ENCODE data around the gene VEGFA. TPM values are rescaled to one million over a fixed set of nuclear protein-coding genes. Genes with fewer than 3 reads are reported as not detected.

VEGFA gene
- total and polyA plus RNA-seq, 2 of the 8 experiments (the other 6 are each of a cell fraction or from before 2014, with no cell fraction given) = 42.2 to 58.5 TPM

DNA sequence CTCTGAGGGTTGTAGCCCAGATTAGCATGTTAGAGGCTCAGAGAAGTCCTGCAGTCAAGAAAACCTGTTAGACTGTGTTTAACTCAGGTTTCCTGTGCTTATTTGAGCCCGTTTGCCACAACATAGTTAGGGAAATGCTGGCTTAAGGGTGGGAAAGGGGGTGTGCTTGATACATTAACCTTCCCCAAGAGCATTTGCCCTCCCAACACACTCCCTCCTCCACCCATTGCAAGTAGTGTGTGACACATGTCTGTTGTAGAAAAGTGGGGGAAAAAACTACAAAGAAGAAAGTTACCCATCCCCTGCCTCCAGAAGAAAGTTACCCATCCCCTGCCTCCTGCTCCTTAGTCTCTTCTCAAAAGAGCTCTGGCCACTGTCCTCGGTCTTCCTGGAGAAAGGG is 45.7 kb upstream of the VEGFA start:
- Histone ChIP-seq H2BK12ac (ENCODE audit: low read depth, low read length) (no peak overlapping the region), H2BK15ac (ENCODE audit: low read length) (no peak overlapping the region), H3K4me3 (ENCODE audit: extremely low read depth in 1 of 4, insufficient read depth in 2 of 4, low read depth in 3 of 4, low read length in 4 of 4) (no peak overlapping the region), H2BK120ac (replicated peaks; ENCODE audit: low read depth, low read length) (no peak overlapping the region), H2BK5ac (ENCODE audit: low read depth, low read length) (no peak overlapping the region), H4K91ac (replicated peaks; ENCODE audit: insufficient read length, low read length) (no peak overlapping the region), H3K23ac (ENCODE audit: insufficient read length) (no peak overlapping the region), H3K27ac (ENCODE audit: low read depth, low read length) (no peak overlapping the region), H2AFZ (ENCODE audit: low read length) (no peak overlapping the region), H3K9me3 (ENCODE audit: insufficient read depth in 2 of 2, low read depth in 1 of 2, low read length in 1 of 2) (no peaks in the 10 kb centered on the region), H3K79me1 (ENCODE audit: low read depth, low read length) (no peaks in the 10 kb centered on the region), H3K79me2 (ENCODE audit: control insufficient read depth in 1 of 2, insufficient read depth in 2 of 2, low read length in 2 of 2) (no peaks in the 10 kb centered on the region), H3K9ac (replicated peaks in 1 of 4; ENCODE audit: extremely low read depth in 1 of 4, low read depth in 3 of 4, low read length in 3 of 4) (no peak overlapping the region), H3K14ac (ENCODE audit: insufficient read length) (no peak overlapping the region), H4K20me1 (replicated peaks in 1 of 2; ENCODE audit: control insufficient read depth in 1 of 2, insufficient read depth in 2 of 2, low read length in 2 of 2) (no peaks in the 10 kb centered on the region), H3K4me1 (replicated peaks in 1 of 4; ENCODE audit: control insufficient read depth in 3 of 4, insufficient read depth in 4 of 4, low read length in 3 of 4) (peaks cover 0 to 8% (median 0%) of the 10 kb centered on the region in 4 experiments; a peak in 4 of 7 replicates), H2AK5ac (ENCODE audit: low read depth, low read length) (no peak overlapping the region), H3K18ac (ENCODE audit: extremely low read depth, low read length) (no peak overlapping the region; the same call in 1 of the 2 replicates), H3K36me3 (ENCODE audit: control insufficient read depth in 2 of 4, insufficient read depth in 4 of 4, low read length in 3 of 4) (no peaks in the 10 kb centered on the region), H3K4me2 (ENCODE audit: insufficient read depth in 1 of 2, low read depth in 2 of 2, low read length in 2 of 2) (no peak overlapping the region), H3K23me2 (ENCODE audit: low read depth, low read length) (no peaks in the 10 kb centered on the region), H3K4ac (replicated peaks; ENCODE audit: insufficient read length, low read depth, low read length) (no peak overlapping the region), H3K27me3 (replicated peaks in 1 of 4; ENCODE audit: control insufficient read depth in 3 of 4, extremely low read depth in 1 of 4, insufficient read depth in 3 of 4, low read length in 3 of 4) (no peaks in the 10 kb centered on the region), H4K5ac (ENCODE audit: insufficient read length, low read depth, low read length) (no peak overlapping the region), H2BK20ac (ENCODE audit: low read length) (no peak overlapping the region), H4K8ac (ENCODE audit: extremely low read depth, insufficient read depth, low read length) (no peak overlapping the region), H3K56ac (replicated peaks; ENCODE audit: insufficient read length, low read depth, low read length) (no peak overlapping the region)
- TF ChIP-seq BCL11A (IDR thresholded peaks at IDR 0.05; ENCODE audit: low read depth in 2 of 2, low read length in 2 of 2) = no peak
- CTCF ChIA-PET (ENCODE audit: partially characterized antibody) = interaction anchor here (0.6 to 7.4 kb wide), 42 partner anchors 8 to 496 kb away, joined by 3 to 89 read pairs (median 5); no protein-coding TSS in a partner anchor
- 76% methylated on average over 2 of the region's 2 CpGs; no CpG with 5 or more reads in 1 of the 2 experiments for whole genome bisulfite sequencing, 2 experiments (ENCODE audit: extremely low coverage in 1 of 2, insufficient coverage in 1 of 2, insufficient read length in 1 of 2, insufficient replicate concordance in 2 of 2, low coverage in 1 of 2, low lambda C conversion rate in 2 of 2, missing lambda C conversion rate in 1 of 2)
- POLR2A ChIA-PET (ENCODE audit: partially characterized antibody) = interaction anchor here (0.7 to 2.7 kb wide), 6 partner anchors 30 to 406 kb away, joined by 3 to 18 read pairs (median 3); partner anchors contain the start of gene VEGFA
- FAIRE-seq = no peak
- no peak for DNase-seq (ENCODE audit: low read depth in 1 of 2, low spot score in 2 of 2)
